ENCODE measurements around the gene SFXN4. TPM values are rescaled to one million over a fixed set of nuclear protein-coding genes. Genes with fewer than 3 reads are reported as not detected.

The SFXN4 gene
- total and polyA plus RNA-seq, 2 of the 13 experiments (the other 11 are each of a cell fraction or from before 2014, with no cell fraction given): 47.7 to 64.9 TPM

DNA sequence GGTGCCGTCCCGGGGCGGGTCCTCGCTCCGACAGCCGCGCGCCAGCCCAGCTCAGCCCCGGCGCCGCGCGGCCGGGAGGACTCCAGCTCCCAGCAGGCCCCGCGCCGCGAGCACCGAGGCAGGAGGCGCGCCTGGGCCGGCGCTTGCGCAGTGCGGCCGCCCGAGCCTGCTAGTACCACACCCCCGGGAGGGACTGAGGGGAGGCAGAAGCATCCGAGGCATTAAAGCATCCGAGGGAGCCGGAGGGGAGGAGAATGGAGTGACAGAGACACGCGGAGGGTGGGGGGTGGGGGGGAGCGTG is 41.8 kb upstream of the SFXN4 start, which contains the start of gene GRK5 (continued):
- TF ChIP-seq, protein P1, sequence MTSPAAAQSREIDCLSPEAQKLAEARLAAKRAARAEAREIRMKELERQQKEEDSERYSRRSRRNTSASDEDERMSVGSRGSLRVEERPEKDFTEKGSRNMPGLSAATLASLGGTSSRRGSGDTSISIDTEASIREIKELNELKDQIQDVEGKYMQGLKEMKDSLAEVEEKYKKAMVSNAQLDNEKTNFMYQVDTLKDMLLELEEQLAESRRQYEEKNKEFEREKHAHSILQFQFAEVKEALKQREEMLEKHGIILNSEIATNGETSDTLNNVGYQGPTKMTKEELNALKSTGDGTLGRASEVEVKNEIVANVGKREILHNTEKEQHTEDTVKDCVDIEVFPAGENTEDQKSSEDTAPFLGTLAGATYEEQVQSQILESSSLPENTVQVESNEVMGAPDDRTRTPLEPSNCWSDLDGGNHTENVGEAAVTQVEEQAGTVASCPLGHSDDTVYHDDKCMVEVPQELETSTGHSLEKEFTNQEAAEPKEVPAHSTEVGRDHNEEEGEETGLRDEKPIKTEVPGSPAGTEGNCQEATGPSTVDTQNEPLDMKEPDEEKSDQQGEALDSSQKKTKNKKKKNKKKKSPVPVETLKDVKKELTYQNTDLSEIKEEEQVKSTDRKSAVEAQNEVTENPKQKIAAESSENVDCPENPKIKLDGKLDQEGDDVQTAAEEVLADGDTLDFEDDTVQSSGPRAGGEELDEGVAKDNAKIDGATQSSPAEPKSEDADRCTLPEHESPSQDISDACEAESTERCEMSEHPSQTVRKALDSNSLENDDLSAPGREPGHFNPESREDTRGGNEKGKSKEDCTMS (CRISPR knock-in tag; conservative IDR thresholded peaks at IDR 0.05): no peak
- TF ChIP-seq, protein P2, sequence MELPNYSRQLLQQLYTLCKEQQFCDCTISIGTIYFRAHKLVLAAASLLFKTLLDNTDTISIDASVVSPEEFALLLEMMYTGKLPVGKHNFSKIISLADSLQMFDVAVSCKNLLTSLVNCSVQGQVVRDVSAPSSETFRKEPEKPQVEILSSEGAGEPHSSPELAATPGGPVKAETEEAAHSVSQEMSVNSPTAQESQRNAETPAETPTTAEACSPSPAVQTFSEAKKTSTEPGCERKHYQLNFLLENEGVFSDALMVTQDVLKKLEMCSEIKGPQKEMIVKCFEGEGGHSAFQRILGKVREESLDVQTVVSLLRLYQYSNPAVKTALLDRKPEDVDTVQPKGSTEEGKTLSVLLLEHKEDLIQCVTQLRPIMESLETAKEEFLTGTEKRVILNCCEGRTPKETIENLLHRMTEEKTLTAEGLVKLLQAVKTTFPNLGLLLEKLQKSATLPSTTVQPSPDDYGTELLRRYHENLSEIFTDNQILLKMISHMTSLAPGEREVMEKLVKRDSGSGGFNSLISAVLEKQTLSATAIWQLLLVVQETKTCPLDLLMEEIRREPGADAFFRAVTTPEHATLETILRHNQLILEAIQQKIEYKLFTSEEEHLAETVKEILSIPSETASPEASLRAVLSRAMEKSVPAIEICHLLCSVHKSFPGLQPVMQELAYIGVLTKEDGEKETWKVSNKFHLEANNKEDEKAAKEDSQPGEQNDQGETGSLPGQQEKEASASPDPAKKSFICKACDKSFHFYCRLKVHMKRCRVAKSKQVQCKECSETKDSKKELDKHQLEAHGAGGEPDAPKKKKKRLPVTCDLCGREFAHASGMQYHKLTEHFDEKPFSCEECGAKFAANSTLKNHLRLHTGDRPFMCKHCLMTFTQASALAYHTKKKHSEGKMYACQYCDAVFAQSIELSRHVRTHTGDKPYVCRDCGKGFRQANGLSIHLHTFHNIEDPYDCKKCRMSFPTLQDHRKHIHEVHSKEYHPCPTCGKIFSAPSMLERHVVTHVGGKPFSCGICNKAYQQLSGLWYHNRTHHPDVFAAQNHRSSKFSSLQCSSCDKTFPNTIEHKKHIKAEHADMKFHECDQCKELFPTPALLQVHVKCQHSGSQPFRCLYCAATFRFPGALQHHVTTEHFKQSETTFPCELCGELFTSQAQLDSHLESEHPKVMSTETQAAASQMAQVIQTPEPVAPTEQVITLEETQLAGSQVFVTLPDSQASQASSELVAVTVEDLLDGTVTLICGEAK (IDR thresholded peaks at IDR 0.05): no peak
- TF ChIP-seq, protein P2 (CRISPR knock-in tag; IDR thresholded peaks at IDR 0.05): no peak
- TF ChIP-seq SP4 (CRISPR knock-in tag; IDR thresholded peaks at IDR 0.05) (no peak), NR2F2 (IDR thresholded peaks at IDR 0.05; ENCODE audit: borderline replicate concordance, low read depth) (no peak), SRSF4 (IDR thresholded peaks at IDR 0.05; ENCODE audit: low read depth, low read length, poor library complexity, severe bottlenecking) (no peak), KDM3A (CRISPR knock-in tag; IDR thresholded peaks at IDR 0.05; ENCODE audit: low read depth) (no peak), ZNF75D (CRISPR knock-in tag; IDR thresholded peaks at IDR 0.05; ENCODE audit: borderline replicate concordance) (no peak), ZNF24 (IDR thresholded peaks at IDR 0.05) (no peak)
- TF ChIP-seq, protein P3, sequence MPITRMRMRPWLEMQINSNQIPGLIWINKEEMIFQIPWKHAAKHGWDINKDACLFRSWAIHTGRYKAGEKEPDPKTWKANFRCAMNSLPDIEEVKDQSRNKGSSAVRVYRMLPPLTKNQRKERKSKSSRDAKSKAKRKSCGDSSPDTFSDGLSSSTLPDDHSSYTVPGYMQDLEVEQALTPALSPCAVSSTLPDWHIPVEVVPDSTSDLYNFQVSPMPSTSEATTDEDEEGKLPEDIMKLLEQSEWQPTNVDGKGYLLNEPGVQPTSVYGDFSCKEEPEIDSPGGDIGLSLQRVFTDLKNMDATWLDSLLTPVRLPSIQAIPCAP (CRISPR knock-in tag; IDR thresholded peaks at IDR 0.05; ENCODE audit: low read depth): no peak
